ENCODE measurements around the gene MSI2.
"Not testable (repeated sequence)": the region's sequence is repeated elsewhere in the genome, so short reads cannot be mapped to it uniquely, and the experiment has no call there.

MSI2 gene

DNA sequence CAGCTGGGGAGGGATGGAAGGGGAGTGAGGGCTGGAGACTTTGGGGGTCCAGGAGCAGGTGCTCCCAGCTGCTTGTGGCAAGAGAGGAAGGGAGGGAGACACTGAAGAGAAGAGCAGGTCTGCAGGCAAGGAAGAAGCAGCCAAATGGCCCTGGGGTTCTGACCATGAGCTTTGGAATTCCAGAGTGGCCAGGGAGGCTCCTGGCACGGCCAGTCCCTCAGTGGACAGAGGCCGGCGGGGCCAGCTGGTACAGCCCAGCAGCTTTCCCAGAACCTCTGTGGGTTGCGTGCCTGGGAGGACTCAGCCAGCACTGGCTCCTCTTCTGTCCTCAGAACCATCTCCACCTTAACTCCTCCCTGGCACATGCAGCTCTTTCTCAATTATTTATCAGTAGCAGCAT is 233.0 kb downstream of the MSI2 start:
- no peak for DNase-seq

DNA sequence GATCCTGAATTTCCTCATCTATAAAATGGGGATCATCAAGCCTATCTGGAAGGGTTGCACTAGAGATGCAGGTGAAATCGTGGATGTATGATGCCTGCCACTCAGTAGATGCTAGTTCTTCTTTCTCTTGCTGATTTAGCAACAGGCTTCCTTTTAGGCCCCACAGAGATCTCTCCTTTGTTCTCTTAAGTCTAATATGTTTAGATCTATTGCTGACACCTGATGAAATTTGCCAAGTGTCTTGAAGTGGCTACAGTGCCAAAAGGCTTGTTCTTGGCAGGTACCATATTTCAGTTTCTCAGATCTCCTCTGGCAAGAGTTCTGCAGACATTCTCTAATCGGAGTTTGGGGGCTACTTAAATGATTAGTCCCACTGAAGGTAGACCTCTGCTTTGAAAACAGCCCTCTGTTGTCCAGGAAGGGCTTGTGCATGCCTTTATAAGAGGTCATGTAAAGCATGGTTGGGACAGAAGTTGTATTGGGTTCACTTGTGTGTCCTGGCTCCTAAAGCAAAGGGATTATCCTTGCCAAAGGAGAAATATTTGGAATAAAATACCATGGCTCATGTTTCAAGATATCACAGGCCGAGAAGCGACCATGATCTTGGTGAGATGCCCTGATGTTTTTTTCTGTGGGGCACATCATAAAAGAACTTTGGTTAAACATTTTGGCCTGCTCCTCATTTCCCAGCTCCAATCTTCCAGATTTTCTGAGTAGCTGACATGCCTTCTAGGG is 234.0 kb downstream of the MSI2 start:
- DNase-seq: no peak

DNA sequence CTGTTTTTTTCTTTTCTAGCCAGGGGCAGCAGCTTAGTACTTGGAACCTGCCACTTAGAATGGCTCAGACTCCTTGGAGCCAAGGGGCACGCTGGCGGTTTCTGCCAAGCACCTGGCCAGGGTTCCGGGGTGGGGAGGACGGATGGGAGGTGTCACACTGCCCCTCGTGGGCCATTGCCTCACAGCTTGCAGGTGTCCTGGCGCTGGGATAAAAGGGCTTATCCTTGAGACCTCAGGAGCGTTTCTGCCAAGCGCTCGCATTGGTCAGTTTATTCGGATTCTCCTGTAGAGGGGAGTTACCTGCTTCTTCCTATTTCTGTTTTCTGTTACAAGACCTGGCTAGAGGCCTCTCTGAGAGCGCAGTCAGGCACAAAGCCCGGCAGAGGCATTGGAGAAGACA is 234.6 kb downstream of the MSI2 start:
- no peak for DNase-seq

DNA sequence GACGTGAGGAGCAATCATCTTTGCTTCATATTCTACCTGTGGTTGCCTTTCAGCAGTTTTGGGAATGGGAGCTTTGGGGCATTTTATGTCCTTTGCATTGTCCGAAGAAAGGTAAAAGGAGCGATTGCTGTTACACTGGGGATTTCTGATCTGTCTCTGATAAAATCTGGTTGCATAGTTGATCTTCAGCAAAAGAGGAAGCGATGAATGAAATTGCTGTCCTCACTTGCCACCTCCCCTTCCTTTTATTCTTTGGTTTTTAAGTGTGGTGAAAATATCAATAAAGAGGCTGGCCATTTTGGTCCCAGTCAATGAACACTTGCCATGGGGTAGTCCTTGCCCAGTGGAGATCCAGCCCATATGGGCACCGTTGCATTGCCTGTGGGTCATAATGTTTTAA is 236.8 kb downstream of the MSI2 start:
- DNase-seq: no peak

DNA sequence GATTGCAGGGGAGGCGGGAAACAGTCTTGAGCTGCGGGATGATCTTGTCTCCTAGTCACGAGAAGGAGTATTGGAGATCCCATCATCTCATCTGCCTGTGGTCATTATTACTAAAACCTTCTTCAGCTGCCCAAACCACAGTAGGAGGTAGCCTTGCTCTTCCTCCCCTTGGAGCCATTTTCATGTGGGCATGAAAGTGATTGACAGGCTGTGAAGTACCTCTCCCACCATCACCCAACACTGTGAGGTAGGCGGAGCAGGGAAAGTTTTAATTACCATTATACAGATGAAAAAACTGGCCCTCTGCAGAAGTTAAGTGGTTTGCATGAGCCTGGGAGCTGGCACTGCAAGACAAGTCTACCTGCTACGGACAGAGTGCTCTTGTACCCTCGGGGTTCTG is 237.3 kb downstream of the MSI2 start:
- DNase-seq: no peak

DNA sequence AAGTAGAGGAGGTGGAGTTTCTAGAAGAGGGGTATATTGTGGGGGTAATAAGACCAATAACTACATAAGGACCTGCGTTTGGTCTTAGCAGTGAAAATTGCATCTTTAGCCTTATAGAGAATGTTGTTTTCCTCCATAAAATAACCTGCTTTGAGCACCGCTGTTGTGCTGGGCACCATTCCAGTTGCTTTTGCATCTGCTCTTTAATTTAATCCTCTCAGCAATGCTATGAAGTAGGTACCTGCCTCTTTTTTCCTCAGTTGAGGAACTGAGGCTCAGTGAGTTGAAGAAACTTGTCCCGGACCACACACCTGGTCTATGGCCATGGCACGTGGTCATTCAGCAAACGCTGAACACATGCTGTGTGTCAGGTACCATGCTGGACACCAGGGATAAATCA is 238.1 kb downstream of the MSI2 start:
- DNase-seq: no peak

DNA sequence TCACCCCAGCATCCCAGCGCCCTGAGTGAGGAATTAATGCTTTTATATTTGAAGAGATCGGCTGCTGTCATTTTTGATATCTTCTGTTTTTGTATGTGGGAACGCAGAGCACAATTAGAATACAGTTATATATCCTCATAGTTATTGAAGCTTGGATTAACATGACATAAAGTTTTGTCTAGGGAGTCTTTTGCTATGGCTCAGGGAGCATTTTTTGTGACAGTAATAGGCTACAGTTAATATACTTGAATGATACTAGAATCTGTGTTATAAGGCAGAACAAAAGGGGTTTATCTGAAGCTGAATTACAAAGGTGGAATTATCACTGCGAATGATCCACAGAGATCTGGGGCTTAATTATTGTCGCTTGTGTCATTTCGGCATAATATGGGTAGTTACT is 239.4 kb downstream of the MSI2 start:
- DNase-seq: no peak

DNA sequence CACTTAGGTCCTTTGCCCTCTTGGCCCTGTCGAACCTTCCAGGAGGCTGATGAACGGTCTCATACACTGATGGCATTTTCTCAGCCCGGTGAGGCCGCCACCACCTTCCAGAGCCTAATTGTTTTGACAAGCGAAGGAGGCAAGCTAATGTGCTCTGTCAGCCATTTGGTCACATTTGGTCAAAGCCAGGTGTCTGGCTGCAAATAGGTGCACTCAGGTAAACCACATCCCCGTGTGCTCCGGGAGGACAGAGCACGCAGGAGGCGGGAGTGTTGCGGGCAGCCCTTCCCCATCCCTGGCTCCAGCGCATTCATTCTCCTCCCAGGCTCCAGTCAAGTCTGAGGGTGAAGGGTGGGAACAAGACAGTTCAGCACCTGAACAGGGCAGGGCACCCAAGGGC is 240.1 kb downstream of the MSI2 start:
- no peak for DNase-seq

DNA sequence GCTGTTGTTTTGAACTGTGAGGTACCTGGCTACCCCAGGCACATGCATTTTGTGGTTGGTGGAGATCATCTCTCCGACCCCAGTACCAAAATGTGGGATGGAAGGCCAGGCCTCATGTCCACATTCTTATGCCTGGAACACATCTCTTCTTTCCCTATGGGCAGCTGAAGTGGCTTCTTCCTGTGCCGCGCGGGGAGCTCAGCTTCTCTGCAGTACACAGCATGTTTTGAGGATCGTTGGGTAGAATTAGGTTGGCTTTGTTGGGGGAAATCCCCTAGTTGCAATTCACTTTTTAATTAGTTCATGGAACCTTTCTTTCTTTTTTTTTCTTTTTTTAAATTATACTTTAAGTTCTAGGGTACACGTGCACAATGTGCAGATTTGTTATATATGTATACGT is 242.1 kb downstream of the MSI2 start:
- DNase-seq: no peak

DNA sequence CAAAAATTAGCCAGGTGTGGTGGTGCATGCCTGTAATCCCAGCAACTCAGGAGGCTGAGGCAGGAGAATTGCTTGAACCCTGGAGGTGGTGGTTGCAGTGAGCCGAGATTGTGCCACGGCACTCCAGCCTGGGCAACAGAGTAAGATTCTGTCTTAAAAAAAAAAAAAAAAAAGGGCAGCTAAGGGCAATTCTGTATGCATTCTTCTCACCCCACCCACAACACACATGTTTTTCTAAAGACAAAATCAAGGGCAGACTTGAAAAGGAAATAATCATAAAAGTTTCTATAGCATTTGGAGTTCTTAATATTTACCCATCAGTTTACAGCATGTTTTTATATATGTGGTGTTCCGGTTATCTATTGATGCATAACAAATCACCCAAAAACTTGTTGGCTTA is 242.9 kb downstream of the MSI2 start:
- DNase-seq: not testable (repeated sequence)

DNA sequence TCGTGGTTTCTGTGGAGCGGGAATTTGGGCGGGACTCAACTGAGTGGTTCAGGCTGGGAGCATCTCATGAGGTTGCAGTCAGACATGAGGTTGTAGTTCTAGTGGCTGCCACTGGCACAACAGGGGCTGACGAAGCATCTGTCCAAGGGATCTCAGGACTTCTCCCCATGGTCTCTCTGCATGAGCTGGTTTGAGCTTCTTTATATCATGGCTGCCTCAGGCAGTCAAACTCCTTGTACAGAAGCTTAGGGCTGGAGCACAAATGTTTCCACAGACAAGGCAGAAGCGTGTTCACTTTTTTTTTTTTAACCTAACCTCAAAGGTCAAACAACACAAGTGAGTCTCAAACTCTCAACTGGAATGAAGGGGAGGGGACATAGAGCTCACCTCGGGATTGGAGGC is 243.3 kb downstream of the MSI2 start:
- no peak for DNase-seq

DNA sequence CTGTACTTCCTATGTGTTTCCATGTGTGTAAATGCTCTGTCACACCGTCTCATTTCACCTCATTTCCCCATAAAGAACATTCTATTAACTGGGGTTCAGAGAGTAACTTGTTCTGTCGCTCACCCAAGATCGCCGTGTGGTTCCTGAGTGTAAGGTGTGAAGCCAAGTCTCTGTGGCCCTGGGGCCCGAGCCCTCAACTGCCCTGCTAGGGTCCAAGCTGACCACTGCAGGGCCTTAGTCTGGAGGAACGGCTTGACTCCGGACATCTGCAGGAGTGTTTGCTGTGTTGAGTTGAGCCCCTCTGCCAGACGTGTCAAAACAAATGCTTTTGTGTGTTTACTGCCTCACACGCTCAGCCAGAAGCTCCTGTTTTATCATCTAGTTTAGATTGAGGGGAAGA is 244.7 kb downstream of the MSI2 start:
- DNase-seq: no peak

DNA sequence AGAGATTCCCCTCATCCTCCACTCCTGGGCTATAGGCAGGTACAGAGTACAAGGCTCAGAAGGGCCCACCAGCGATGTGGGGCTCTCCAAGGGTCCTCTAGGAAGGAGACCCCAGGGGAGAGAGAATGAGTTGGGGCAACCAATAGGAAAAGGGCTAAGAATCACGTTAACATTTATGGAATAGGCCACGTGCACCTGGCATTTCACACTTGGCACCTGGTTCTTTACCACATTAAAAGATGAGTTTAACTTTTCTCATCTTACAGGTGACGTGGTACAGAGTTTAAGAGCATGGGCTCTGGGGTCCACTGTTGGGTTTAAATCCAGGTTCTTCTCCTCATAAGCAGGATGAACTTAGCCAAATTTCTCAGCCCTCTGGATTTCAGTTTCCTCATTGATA is 245.7 kb downstream of the MSI2 start:
- no peak for DNase-seq

DNA sequence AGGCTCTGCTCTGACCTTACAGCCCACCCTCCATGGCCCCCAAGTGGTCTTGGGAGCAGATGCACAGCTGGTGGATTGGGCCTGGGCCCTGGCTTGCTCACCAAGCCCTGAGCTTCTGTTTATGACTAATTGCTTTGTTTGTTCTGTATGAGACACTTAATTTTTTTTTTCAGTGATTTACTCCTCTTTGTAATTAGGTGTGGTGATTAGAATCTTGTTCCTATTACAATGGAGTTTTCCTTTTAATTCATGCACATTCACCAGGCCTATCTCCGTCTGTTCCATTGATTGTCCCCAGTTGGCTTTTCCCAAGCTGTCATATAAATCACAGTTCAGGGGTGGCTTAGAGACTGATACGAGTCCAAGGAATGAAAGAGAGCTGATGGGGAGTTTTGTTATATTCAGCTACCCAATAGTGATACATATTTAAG is 246.5 kb downstream of the MSI2 start:
- DNase-seq: no peak

DNA sequence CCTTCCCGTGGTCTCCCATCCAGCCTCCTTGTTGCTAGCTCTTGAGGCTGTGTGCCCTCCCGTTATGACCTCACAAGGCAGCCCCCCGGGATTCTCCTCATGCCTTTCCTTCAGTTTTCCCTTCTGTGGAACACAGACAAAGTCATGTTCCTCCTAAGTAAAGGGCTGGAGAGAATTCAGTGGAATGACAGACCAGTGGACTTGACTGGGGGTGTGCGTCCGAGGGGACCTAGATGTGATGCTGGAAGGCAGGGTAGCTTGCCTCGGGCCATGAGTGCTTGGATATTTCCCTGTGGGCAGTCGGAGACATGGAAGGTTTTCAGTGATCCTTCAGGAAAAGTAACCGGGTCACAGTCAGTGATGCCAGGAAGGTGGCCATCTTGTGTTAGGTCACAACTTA is 247.9 kb downstream of the MSI2 start:
- no peak for DNase-seq

DNA sequence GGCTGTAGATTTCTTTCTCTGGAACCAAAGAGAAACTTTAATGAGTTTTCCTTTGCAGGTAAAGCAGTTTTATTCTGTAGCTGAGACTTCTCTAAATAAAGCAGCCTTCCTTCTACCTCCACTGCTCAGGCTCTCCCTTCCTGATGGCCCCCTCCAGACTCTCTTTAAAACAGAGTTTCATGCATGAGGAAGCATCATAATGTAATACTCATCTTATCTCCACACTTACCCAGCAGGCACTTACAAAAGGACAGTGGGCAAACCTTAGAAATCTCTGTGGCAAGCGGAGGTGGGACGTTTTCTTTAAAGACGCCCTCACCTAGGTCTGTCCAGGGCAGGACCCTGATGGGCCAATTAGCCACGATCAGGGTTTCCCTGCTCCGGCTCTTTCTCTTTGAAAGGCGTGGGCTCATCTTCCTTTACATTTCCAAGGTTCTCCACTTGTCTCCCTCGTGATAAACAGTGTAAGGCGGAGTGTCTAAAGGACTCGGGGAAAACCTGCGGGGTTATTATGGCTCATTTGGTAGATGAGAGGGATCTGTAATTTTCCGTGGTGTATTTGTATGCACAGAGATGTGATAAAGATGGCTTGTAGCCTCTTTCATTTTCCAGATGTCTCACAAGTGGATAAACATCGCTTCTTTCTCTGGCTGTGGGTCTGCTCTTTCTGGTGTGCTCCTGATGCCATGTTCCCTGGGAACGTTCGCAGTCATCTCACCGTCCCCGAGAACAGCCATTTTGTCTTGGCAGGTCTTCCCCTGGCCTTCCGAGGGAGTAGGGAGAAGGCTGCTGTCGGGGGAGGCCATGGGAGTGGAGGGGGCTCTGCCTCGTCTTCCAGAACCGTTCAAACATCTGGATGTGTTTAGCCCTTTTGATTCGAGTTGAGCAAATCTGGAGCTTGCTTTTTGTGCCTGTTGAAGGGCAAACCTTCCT is 249.8 kb downstream of the MSI2 start:
- DNase-seq: no peak

DNA sequence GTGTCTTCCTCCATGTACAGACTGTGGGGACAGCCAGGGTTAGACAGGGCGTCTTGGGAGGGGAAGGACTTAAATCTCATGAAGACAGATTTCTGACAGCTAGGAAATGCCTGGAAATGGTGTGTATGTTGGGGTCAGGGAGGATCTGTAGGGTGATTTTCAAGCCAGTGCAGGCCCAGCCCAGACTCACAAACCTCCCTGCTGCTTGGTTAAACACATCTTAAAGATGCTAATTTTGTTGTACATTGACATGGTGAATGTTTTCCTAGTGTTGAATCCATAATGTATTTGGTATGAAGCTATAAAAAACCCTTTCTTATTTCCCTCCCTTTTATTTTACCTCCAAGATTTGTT is 250.4 kb downstream of the MSI2 start:
- no peak for DNase-seq

DNA sequence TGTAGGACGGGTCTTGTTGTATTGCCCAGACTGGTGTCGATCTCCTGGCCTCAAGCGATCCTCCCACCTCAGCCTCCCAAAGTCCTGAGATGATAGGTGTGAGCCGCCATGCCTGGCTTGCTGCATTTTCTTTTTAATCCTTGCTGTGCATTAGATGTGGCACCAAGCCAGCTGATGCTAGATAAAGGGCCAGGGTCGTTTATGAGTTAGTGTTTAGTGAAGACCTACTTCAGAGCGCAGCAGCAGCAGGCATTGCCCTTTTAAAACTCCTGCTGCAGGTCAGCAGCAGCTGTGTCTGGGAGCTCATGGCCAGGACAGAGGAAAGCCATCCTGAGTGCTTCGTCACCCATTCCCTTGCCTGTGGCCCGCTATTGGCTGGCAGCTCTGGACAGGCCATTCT is 251.5 kb downstream of the MSI2 start:
- no peak for DNase-seq

DNA sequence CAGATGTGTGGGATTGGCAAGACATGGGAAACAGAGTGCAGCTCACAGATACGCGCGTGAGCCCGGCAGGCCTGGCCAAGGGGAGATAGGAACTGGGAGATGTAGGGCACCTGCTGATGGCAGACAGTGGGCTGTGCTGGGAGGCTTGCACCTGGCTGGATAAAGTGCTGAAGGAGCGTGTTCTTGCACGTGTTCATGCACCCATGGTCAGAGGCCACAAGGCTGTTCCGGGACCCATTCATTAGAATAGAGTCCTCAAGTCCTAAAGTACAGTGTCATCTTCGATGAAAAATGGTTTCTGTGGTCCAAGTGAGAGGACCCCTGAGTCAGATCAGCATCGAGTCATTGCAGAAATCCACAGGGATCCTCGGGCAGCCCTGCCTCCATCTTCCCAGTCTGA is 252.3 kb downstream of the MSI2 start:
- DNase-seq: no peak

DNA sequence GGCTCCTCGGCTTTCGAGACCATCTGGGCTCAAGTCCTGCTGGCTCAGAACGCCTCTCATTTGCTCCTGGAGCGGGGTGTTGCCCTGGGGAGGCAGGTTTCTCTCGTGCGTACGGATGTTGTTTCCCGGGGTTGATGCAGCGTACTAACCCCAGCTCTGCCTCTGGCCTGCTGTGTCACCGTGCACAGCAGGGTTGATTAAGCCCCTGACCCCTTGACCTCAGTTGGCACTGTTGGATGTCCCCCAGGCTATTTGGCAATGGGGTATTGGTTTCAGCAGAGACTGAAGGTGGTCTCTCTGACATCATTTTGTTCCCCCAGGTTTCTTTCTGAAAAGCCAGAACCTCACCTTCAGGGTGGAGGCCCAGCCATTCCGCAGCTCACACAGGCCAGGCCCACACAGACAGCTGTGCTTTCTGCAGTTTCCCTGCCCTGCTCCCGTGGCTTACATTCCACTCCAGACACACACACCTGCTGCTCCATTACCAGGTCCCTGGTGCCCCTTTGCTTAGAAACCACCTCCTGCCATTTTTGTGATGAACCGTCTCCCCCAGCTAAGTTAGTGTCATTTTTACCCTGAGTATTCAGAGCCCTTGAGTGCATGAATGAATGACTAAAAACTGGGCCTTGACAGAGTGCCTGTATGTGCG is 255.3 kb downstream of the MSI2 start:
- DNase-seq: no peak

DNA sequence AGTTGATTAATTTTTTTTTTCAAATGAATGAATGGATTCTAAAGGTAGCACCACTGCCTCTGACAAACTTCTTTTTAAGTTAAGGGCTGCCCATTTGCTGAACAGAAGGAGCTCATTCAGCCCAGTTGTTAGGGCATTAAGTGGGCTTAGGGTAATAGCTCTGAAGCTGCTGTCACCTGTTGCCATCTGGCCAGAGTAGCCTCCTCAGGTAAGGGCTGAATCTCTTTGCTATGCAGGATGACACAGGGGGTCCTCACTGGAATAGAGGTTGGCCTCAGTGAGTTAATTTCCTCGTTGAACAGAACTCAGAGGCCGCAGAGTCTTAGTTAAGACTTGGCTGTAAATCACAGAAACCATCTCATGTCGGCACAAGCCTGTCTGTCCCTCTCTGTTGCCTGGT is 255.9 kb downstream of the MSI2 start:
- no peak for DNase-seq

DNA sequence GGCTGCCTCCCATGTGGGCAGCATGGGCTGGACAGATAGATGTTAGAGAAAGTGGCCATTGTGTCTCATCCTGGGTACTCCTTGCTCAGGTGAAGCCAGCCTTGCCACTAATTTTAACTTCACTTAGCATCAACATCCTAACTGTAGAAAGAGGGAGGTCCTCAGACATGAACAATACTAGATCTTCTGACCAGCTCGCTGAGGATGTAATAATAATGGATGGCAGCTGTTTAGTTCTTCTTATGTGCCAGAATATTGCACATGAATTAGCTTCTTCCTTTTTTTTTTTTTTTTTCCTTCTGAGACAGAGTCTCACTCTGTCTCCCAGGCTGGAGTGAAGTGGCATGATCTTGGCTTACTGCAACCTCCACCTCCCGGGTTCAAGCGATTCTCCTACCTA is 256.4 kb downstream of the MSI2 start:
- no peak for DNase-seq

DNA sequence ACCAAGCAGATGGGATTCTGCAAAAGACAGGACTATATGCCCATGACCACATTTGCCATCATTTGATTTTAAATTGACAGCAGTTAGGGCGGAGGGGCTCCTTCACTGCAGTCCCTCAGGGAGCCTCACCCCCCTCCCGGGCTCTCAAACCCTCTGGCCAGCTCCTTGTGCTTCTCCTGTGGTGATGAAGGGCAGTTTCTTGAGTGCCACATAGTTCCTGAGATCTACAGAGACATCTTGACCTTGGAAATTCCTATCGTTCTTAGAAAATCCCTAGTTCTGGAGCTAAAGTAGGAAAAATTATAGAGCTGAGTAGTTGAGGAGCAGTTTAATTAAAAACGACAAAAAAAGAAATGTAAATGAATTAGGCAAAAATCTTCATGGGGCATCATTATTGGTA is 257.2 kb downstream of the MSI2 start:
- no peak for DNase-seq

DNA sequence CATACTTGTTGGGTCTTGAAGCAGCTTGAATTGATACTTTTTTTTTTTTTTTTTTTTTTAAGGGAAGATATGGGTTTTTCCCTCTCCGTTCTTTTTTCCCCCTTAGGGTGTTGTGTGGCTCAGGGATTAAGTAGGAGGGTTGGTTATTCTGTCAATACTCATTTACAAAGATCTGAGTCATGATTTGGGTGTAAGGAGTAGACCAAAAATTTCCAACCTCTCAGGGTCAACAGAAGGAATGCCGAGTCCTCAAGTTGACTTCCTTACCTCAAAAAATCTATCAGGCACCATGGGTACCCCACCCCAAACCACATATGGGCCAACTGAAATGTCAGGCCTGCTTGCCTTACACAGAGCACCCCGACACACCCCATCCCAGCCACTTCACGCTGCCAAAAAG is 258.3 kb downstream of the MSI2 start:
- no peak for DNase-seq

All from activated CD4-positive, alpha-beta T cell treated with anti-CD3 and anti-CD28 coated beads for 4 hours (primary cell).